K562 treated with DMSO at 1 percent for 48 hours (cell line): ENCODE measurements around the gene PPARA. TPM values are rescaled to one million over a fixed set of nuclear protein-coding genes. Genes with fewer than 3 reads are reported as not detected.

ENCODE experiments used
- total RNA-seq: library from RNA; unstranded; fragments of 300-600 nt; gene quantifications from 2 replicates; pipeline ENCODE4 v1.2.3, GENCODE V29; 2022; ENCODE audit warnings: low replicate concordance; ENCODE audit errors: extremely low read depth

PPARA gene
- total RNA-seq: not detected in 2 replicates

GRCh38 chr22:46150034-46150654 lies at the start of gene PPARA:
Gene PPARA (plus strand): TSS chr22:46150526. CDS start chr22:46198384, 47,858 bp downstream.

GRCh38 chr22:46250035-46250782 lies 99.9 kb downstream of the PPARA start, which contains the start of gene CDPF1:
Gene CDPF1 (minus strand): TSS chr22:46250293. CDS start chr22:46248284, 2,009 bp downstream.

GRCh38 chr22:46263216-46263590 lies 112.9 kb downstream of the PPARA start, which contains the start of gene PKDREJ:
Gene PKDREJ (minus strand): TSS chr22:46263343. CDS start chr22:46263322, 21 bp downstream.

GRCh38 chr22:46267431-46268279 lies 117.3 kb downstream of the PPARA start, which contains the start of gene TTC38:
Gene TTC38 (plus strand): TSS chr22:46268008. CDS start chr22:46268040, 32 bp downstream.

Other genes starting within 250 kb of the PPARA start
- not detected in 2 replicates for gene WNT7B, start 173.4 kb upstream of the PPARA start, total RNA-seq
- not detected in 2 replicates for gene CDPF1, start 99.8 kb downstream of the PPARA start, total RNA-seq
- gene PKDREJ, start 112.8 kb downstream of the PPARA start, total RNA-seq: not detected in 2 replicates
- gene TTC38, start 117.5 kb downstream of the PPARA start, total RNA-seq: not detected in 2 replicates
- gene GTSE1, start 146.3 kb downstream of the PPARA start, total RNA-seq: not detected in 2 replicates
- not detected in 2 replicates for gene TRMU, start 185.2 kb downstream of the PPARA start, total RNA-seq